Osteoblast (primary cell): Measurements from ENCODE around the gene ZFP30. TPM values are rescaled to one million over a fixed set of nuclear protein-coding genes. Genes with fewer than 3 reads are reported as not detected.

ENCODE experiments used
- DNase-seq: peaks from one replicate; pipeline ENCODE4 v3.0.0; 2011; ENCODE audit warnings: low spot score, mixed read lengths; ENCODE audit not compliant: insufficient read length; ENCODE audit errors: missing footprints
- H2AFZ ChIP-seq: 2 replicates; pipeline ENCODE4 v1.6.0; 2011; ENCODE audit warnings: mild to moderate bottlenecking, low read length
- H3K27ac ChIP-seq: 2 replicates; pipeline ENCODE4 v1.5.1; 2011; ENCODE audit warnings: mild to moderate bottlenecking, low read depth, low read length, moderate library complexity
- H3K27me3 ChIP-seq: 2 replicates; pipeline ENCODE4 v1.6.0; 2012; ENCODE audit warnings: mild to moderate bottlenecking, control low read depth, inconsistent platforms, low read length, moderate library complexity; ENCODE audit not compliant: insufficient read depth
- H3K36me3 ChIP-seq: 2 replicates; pipeline ENCODE4 v1.5.1; 2011; ENCODE audit warnings: mild to moderate bottlenecking, low read length, control low read depth, moderate library complexity; ENCODE audit not compliant: insufficient read depth
- H3K4me1 ChIP-seq: 2 replicates; pipeline ENCODE4 v1.5.1; 2011; ENCODE audit warnings: mild to moderate bottlenecking, low read length, control low read depth, moderate library complexity; ENCODE audit not compliant: insufficient read depth
- H3K4me2 ChIP-seq: 2 replicates; pipeline ENCODE4 v1.6.0; 2011; ENCODE audit warnings: mild to moderate bottlenecking, low read length; ENCODE audit not compliant: insufficient read depth
- H3K4me3 ChIP-seq: fragments of 200-600 bp; sonication (generic); 3 replicates; pipeline ENCODE4 v1.5.1; 2012; ENCODE audit warnings: mild to moderate bottlenecking, low read length, inconsistent platforms; ENCODE audit not compliant: insufficient read depth
- H3K79me2 ChIP-seq: 2 replicates; pipeline ENCODE4 v1.6.0; 2012; ENCODE audit warnings: mild to moderate bottlenecking, low read length, control low read depth, inconsistent platforms; ENCODE audit not compliant: insufficient read depth
- H3K9me3 ChIP-seq: 2 replicates; pipeline ENCODE4 v1.5.1; 2011; ENCODE audit warnings: low read depth, low read length, control low read depth
- H4K20me1 ChIP-seq: 2 replicates; pipeline ENCODE4 v1.6.0; 2012; ENCODE audit warnings: mild to moderate bottlenecking, low read length, control low read depth; ENCODE audit not compliant: insufficient read depth
- CTCF ChIP-seq: IDR thresholded peaks from 2 replicates; pipeline ENCODE4 v1.5.1; 2011; ENCODE audit warnings: mild to moderate bottlenecking, low read depth, low read length, moderate library complexity; ENCODE audit errors: extremely low read depth
- total RNA-seq: library from RNA; depleted of rRNA; stranded (reverse); fragments of >200 nt; gene quantifications from 2 replicates; pipeline ENCODE4 v1.2.3, GENCODE V29; 2012

The ZFP30 gene
- total RNA-seq: 19.2 and 24.2 TPM in 2 replicates

- no peak for TF ChIP-seq CTCF
- peak; percentile 95 for DNase-seq
- H3K36me3 ChIP-seq: peaks cover 2% of the 10 kb centered on the region
These were observed at the start of gene ZFP30 for GRCh38 chr19:37655301-37655688. TSS of gene ZFP30 (minus strand) at chr19:37655465. CDS start at chr19:37647822, 7,643 bp downstream.

GRCh38 chr19:37699057-37699456 is 43.8 kb upstream of the ZFP30 start:
- peaks cover 9% of the 10 kb centered on the region for H3K9me3 ChIP-seq
- H3K4me3 ChIP-seq: no peak overlapping the region
- no peak overlapping the region for H3K27ac ChIP-seq
- H3K4me2 ChIP-seq: no peak overlapping the region
- H3K79me2 ChIP-seq: no peaks in the 10 kb centered on the region
- H3K4me1 ChIP-seq: no peaks in the 10 kb centered on the region
- peaks cover 19% of the 10 kb centered on the region for H3K36me3 ChIP-seq
- no peak for TF ChIP-seq CTCF
- H3K27me3 ChIP-seq: no peaks in the 10 kb centered on the region
- H2AFZ ChIP-seq: no peak overlapping the region
- no peaks in the 10 kb centered on the region for H4K20me1 ChIP-seq
- DNase-seq: no peak

More at GRCh38 chr19:37655301-37655688, at the start of gene ZFP30:
- H3K4me2 ChIP-seq: peak within 1 kb of the TSS; percentile 98
- H3K27ac ChIP-seq: peak within 1 kb of the TSS; percentile 75
- H3K4me3 ChIP-seq: peak within 1 kb of the TSS; percentile 83
- no peaks in the 10 kb centered on the region for H3K9me3 ChIP-seq
- H3K27me3 ChIP-seq: no peaks in the 10 kb centered on the region
- no peaks in the 10 kb centered on the region for H4K20me1 ChIP-seq
- H3K4me1 ChIP-seq: peaks cover 15% of the 10 kb centered on the region
- peaks cover 46% of the 10 kb centered on the region for H3K79me2 ChIP-seq
- peak within 1 kb of the TSS; percentile 99 for H2AFZ ChIP-seq

GRCh38 chr19:37698216-37698615 is 43.0 kb upstream of the ZFP30 start:
- H3K9me3 ChIP-seq: peaks cover 9% of the 10 kb centered on the region
- TF ChIP-seq CTCF: no peak
- DNase-seq: no peak

GRCh38 chr19:37695144-37695899 is 40.1 kb upstream of the ZFP30 start:
- Histone ChIP-seq H3K27ac (no peak overlapping the region), H4K20me1 (no peaks in the 10 kb centered on the region), H3K27me3 (no peaks in the 10 kb centered on the region), H2AFZ (no peak overlapping the region), H3K4me1 (no peaks in the 10 kb centered on the region), H3K36me3 (peaks cover 16% of the 10 kb centered on the region), H3K79me2 (no peaks in the 10 kb centered on the region), H3K9me3 (peaks cover 9% of the 10 kb centered on the region), H3K4me3 (no peak overlapping the region), H3K4me2 (no peak overlapping the region)
- TF ChIP-seq CTCF: no peak
- DNase-seq: peak; percentile 31

More at GRCh38 chr19:37698216-37698615, 43.0 kb upstream of the ZFP30 start:
- H3K36me3 ChIP-seq: peaks cover 16% of the 10 kb centered on the region
- no peaks in the 10 kb centered on the region for H4K20me1 ChIP-seq
- no peak overlapping the region for H3K4me3 ChIP-seq
- H3K4me1 ChIP-seq: no peaks in the 10 kb centered on the region
- no peaks in the 10 kb centered on the region for H3K27me3 ChIP-seq
- H3K27ac ChIP-seq: no peak overlapping the region
- H2AFZ ChIP-seq: no peak overlapping the region
- no peaks in the 10 kb centered on the region for H3K79me2 ChIP-seq
- H3K4me2 ChIP-seq: no peak overlapping the region
